ENCODE data around the gene FHDC1.

FHDC1 gene

GRCh38 chr4:152961014-152961772 is 25.1 kb downstream of the FHDC1 start:
- DNase-seq, result no peak

DNA sequence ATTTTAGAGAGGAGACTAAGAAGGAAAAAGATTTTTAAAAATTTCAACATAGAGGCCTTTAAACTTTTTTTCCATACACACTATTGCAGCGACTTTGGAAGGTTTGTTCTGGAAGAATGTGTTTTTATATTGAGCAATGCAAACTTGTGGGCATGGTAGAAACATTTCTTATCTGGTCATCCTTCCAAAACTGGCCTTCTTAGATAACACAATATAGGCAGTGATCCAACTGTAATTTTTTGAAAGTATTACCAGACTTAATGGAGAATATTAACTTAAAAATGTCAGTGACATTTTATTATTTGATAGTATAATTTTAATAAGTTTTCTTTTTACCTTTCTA is 25.6 kb downstream of the FHDC1 start:
- no peak for DNase-seq

DNA sequence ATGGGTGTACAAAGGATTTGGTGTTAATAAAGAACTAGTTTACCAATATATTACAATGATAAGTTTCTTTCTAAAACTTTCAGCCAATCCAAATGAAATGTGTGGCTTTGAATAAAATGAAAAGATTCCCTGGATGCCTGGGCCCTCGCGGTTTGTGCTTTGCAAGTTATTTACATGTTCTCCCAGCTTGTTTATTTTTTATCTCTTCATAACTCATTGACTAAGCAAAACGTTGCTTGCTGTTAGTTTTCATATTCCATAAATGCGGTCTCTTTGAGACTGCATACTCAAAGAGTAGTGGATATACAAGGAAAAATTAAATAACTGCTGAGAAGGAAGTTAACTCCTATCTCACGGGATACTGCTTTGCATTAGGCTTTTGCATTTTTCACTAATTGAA is 26.0 kb downstream of the FHDC1 start:
- no peak for DNase-seq

- no peak for DNase-seq
Measured at GRCh38 chr4:152964335-152964734, 28.2 kb downstream of the FHDC1 start.

GRCh38 chr4:152965611-152966010 is 29.5 kb downstream of the FHDC1 start:
- no peak for DNase-seq

GRCh38 chr4:152967907-152968306 is 31.8 kb downstream of the FHDC1 start:
- DNase-seq, result no peak

DNA sequence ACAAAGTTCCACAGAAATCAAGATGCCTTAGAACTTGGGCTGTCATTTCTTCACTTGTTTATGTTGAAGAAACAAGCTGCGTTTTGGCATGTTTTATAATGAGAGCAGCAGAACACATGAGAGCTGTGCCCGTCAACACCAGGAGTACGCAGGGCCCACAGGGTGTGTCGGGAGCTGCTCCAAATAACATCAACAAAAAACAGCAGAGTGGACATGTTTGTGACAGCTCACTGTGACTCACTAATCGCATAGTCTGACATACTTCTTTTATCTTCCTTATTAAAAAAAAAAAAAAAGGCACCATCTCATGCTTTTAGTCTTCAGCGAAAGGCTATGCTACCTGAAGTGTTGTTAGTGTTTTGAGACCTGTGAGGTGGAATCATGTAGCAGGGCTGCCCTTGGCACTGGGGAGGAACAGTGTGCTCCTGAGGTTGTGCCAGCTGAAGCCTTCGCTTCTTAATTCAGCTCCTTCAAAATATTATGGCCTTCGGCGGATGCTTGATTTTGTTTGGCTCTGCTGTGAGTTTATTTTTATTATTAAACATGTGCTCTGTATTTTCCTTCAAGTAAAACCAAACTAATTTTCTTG is 32.8 kb downstream of the FHDC1 start:
- no peak for DNase-seq

DNA sequence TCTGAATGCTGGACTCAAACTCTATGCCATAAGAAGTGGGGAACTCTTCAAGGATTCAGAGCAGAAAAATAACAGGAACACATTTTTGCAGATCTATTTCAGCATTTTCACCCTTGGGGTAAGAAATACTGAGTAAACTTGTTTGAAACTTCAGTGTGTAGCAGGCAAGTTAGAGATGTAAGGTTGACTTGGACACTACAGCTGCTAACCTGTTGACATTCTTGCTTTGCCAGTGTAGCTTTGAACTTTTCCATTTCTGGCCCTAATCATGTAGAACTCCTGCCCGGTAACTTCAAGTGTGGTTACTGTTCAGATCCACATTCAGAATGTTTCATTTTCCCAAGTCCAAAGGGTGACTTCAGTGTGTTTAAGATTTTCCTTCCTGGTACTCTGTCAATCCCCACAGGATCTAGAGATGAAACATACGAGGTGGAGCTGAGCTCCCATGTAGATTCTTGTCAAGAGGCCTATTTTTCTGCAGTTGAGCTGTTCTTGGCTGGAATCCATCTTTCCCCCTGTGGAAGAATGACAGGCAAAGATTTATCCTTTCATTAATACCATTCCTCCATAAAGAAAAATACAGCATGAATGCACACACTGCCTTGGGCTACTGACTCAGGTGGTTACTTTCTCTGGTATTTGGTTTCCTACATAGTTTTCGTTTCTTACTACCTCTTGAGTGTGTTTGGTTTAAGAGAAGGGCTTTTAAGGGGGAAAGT is 34.1 kb downstream of the FHDC1 start:
- no peak for DNase-seq

GRCh38 chr4:152971053-152971452 is 34.9 kb downstream of the FHDC1 start:
- no peak for DNase-seq

- no peak for DNase-seq
Measured at GRCh38 chr4:152972821-152973628, 36.9 kb downstream of the FHDC1 start.

- no peak for DNase-seq
Measured at GRCh38 chr4:152973629-152974467, 37.7 kb downstream of the FHDC1 start.

- DNase-seq, result no peak
Measured at GRCh38 chr4:152974468-152975379, 38.6 kb downstream of the FHDC1 start.

DNA sequence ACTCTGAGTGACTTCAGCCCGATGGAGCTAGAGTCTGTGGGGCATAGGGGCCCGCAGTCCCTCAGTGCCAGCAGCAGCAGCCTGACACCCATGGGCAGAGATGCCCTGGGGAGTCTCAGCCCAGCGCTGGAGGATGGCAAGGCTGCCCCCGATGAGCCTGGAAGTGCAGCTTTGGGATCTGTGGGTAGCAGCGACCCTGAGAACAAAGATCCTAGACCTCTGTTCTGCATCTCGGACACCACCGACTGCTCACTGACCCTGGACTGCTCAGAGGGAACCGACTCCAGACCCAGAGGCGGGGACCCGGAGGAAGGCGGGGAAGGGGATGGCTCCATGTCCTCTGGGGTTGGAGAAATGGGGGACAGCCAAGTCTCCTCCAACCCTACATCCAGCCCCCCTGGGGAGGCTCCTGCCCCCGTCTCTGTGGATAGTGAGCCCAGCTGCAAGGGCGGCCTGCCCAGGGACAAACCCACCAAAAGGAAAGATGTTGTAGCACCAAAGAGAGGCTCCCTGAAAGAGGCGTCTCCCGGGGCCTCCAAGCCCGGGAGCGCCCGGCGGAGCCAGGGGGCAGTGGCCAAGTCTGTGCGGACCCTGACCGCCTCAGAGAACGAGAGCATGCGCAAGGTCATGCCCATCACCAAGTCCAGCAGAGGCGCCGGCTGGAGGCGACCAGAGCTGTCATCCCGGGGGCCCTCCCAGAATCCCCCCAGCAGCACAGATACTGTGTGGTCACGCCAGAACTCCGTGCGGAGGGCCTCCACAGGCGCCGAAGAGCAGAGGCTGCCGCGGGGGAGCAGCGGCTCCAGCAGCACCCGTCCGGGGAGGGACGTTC is 39.5 kb downstream of the FHDC1 start:
- no peak for DNase-seq

GRCh38 chr4:152976212-152976761 is 40.2 kb downstream of the FHDC1 start:
- no peak for DNase-seq

GRCh38 chr4:152979731-152980330 is 43.7 kb downstream of the FHDC1 start:
- DNase-seq, result no peak

DNA sequence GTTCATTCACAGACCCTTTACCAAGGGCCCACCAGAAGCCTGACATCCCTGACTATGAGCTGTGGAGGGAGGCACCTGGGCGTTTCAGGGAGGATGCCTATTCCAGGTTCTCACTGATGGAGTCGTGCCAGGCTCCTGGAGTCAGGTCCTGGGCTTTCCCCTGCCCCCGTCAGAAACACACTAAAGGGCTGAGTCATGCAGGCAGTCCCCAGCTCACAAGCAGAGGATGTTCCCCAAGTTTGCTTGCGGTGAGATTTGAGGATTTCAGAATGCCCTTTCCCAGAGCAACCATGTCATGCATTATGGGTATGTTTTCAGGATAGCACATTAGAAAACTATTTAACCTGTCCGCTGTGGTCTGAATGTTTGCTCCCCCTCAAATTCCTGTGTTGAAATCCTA is 45.2 kb downstream of the FHDC1 start:
- DNase-seq, result no peak

- DNase-seq, result no peak
Measured at GRCh38 chr4:152981842-152982241, 45.7 kb downstream of the FHDC1 start.

DNA sequence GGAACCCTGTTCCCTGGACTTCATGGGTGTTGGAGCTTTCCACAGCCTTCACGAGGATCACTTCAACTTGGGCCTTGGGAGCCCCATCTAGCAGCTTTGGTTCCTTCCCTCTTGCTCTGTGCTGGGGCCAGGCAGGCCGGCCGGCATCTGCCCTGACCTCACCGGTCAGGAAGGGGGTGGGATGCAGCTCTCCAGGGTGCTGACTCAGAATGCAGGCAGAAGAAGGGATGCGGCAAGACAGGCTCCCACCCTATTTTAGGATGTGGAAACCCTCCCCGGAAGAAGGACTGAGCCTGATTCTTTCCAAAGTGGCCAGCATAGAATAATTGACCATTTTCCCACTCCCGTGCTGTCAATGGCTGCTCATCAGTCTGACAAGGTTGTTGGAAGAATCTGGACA is 47.1 kb downstream of the FHDC1 start:
- DNase-seq, result no peak

GRCh38 chr4:152983774-152984411 is 47.8 kb downstream of the FHDC1 start:
- DNase-seq, result no peak
